HepG2 (cell line): Measurements from ENCODE around the gene GOLT1A. TPM values are rescaled to one million over a fixed set of nuclear protein-coding genes. Genes with fewer than 3 reads are reported as not detected.
A peak's percentile ranks its signal among the peaks of the same experiment; 100 is the strongest.

ENCODE experiments used
- AFF4 ChIP-seq: sonication (generic); formaldehyde crosslinking; IDR thresholded peaks from 2 replicates; pipeline ENCODE4 v1.4.0; 2020; ENCODE audit warnings: missing genetic modification reagents
- CREM ChIP-seq, 2 experiments: sonication (generic) in 1 of 2; formaldehyde crosslinking in 1 of 2; IDR thresholded peaks; 2 replicates each; pipeline versions ENCODE4 v1.4.0 to v1.6.1; 2016 to 2020; ENCODE audit warnings: antibody characterized with exemption in 1 of 2, mild to moderate bottlenecking in 1 of 2, missing genetic modification reagents in 1 of 2
- ELF3 ChIP-seq: IDR thresholded peaks from 2 replicates; pipeline ENCODE4 v1.6.1; 2016; ENCODE audit warnings: missing genetic modification reagents, missing compliant biosample characterization
- ETV5 ChIP-seq: IDR thresholded peaks from 2 replicates; pipeline ENCODE4 v1.6.1; 2018; ENCODE audit warnings: missing biosample characterization, missing genetic modification reagents, inconsistent platforms, borderline replicate concordance
- FOXA1 ChIP-seq, 2 experiments: fragments of 450-650 bp in 1 of 2; sonication (generic) in 1 of 2; formaldehyde crosslinking in 1 of 2; IDR thresholded peaks; 2 replicates each; pipeline versions ENCODE4 v1.4.0 to v1.6.1; 2016 to 2020; ENCODE audit warnings: missing genetic modification reagents in 1 of 2
- GABPB1 ChIP-seq: IDR thresholded peaks from 2 replicates; pipeline ENCODE4 v1.6.1; 2016; ENCODE audit warnings: mild to moderate bottlenecking, missing genetic modification reagents, moderate library complexity, missing compliant biosample characterization
- KLF12 ChIP-seq: sonication (generic); formaldehyde crosslinking; IDR thresholded peaks from 2 replicates; pipeline ENCODE4 v1.4.0; 2020; ENCODE audit warnings: missing genetic modification reagents, borderline replicate concordance
- ZHX1 ChIP-seq: sonication (generic); formaldehyde crosslinking; IDR thresholded peaks from 2 replicates; pipeline ENCODE4 v1.8.1; 2022; ENCODE audit warnings: low read depth, mild to moderate bottlenecking, missing genetic modification reagents
- ZNF264 ChIP-seq: sonication (generic); formaldehyde crosslinking; IDR thresholded peaks from 2 replicates; pipeline ENCODE4 v1.4.0; 2020; ENCODE audit warnings: missing genetic modification reagents
- ZNF33A ChIP-seq: sonication (generic); formaldehyde crosslinking; IDR thresholded peaks from 2 replicates; pipeline ENCODE4 v1.5.1; 2020; ENCODE audit warnings: missing genetic modification reagents, mild to moderate bottlenecking, moderate library complexity, borderline replicate concordance
- ZNF569 ChIP-seq: sonication (generic); formaldehyde crosslinking; IDR thresholded peaks from 2 replicates; pipeline ENCODE4 v1.5.0; 2020; ENCODE audit warnings: mild to moderate bottlenecking, missing genetic modification reagents, moderate library complexity, borderline replicate concordance
- ZNF781 ChIP-seq: sonication (generic); formaldehyde crosslinking; IDR thresholded peaks from 2 replicates; pipeline ENCODE4 v1.5.1; 2020; ENCODE audit warnings: borderline replicate concordance, mild to moderate bottlenecking, missing genetic modification reagents; ENCODE audit errors: not compliant biosample characterization
- ZNF800 ChIP-seq: sonication (generic); formaldehyde crosslinking; IDR thresholded peaks from 2 replicates; pipeline ENCODE4 v1.4.0; 2020; ENCODE audit warnings: missing genetic modification reagents
- polyA plus RNA-seq, 8 experiments: library from polyadenylated mRNA; depleted of rRNA in 3 of 8; stranded (reverse) in 7 of 8; unstranded in 1 of 8; fragments of >200 nt; fragmentation: Illumina TruSeq in 4 of 8; extraction: Trizol in 4 of 8; gene quantifications; 2 replicates each; pipeline versions ENCODE4 v1.2.1 to v1.2.3, GENCODE V29; 2011 to 2016; ENCODE audit warnings: low read depth in 4 of 8, missing spikeins in 1 of 8, mixed read lengths in 1 of 8; ENCODE audit not compliant: insufficient read depth in 1 of 8
- total RNA-seq, 5 experiments: library from RNA; depleted of rRNA; stranded (reverse); fragments of >200 nt; fragmentation: Illumina TruSeq; extraction: Trizol; gene quantifications; 2 replicates each; pipeline ENCODE4 v1.2.3, GENCODE V29; 2016; ENCODE audit warnings: low read depth in 1 of 5
- TF ChIP-seq, protein P1 (sequence below): sonication (generic); formaldehyde crosslinking; IDR thresholded peaks from 2 replicates; pipeline ENCODE4 v1.8.1; 2023; ENCODE audit warnings: missing genetic modification reagents, mild to moderate bottlenecking, borderline replicate concordance

GOLT1A gene
- total and polyA plus RNA-seq, 2 of the 13 experiments (the other 11 are each of a cell fraction or from before 2014, with no cell fraction given): 25.8 to 28.0 TPM

- no peak for TF ChIP-seq ZNF800 (CRISPR knock-in tag)
- 0 out of 2 replicates have a peak, but pooled peaks have one; percentile 14 for TF ChIP-seq ELF3 (CRISPR knock-in tag)
- no peak for TF ChIP-seq ZNF781 (CRISPR knock-in tag)
- TF ChIP-seq AFF4 (CRISPR knock-in tag): no peak
- TF ChIP-seq ZHX1 (CRISPR knock-in tag): no peak
- no peak for TF ChIP-seq FOXA1 (IDR thresholded peaks at IDR 0.05)
- TF ChIP-seq FOXA1 (CRISPR knock-in tag; IDR thresholded peaks at IDR 0.05): peak; percentile 80
- TF ChIP-seq CREM (IDR thresholded peaks at IDR 0.05): 0 out of 2 replicates have a peak, but pooled peaks have one; percentile 16
- TF ChIP-seq CREM (CRISPR knock-in tag; IDR thresholded peaks at IDR 0.05): no peak
- TF ChIP-seq, protein P1, sequence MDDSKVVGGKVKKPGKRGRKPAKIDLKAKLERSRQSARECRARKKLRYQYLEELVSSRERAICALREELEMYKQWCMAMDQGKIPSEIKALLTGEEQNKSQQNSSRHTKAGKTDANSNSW: no peak
- TF ChIP-seq ETV5: peak; percentile 72; the same call in 1 of the 2 replicates
- no peak for TF ChIP-seq GABPB1 (CRISPR knock-in tag)
- TF ChIP-seq ZNF33A: no peak
- no peak for TF ChIP-seq ZNF264 (CRISPR knock-in tag)
- TF ChIP-seq ZNF569 (CRISPR knock-in tag): no peak
- no peak for TF ChIP-seq KLF12 (CRISPR knock-in tag)
Observed at GRCh38 chr1:204171751-204172178, 42.0 kb downstream of the GOLT1A start (continued).
